CD4-positive, CD25-positive, alpha-beta regulatory T cell (primary cell): Measurements from ENCODE around the gene UBE2E2. TPM values are rescaled to one million over a fixed set of nuclear protein-coding genes. Genes with fewer than 3 reads are reported as not detected.

Experiments used
- ATAC-seq, 2 donors: fragments of 150-1000 bp; cut with Tn5 transposase; one replicate each; pipeline ENCODE4 v1.10.0; 2021; ENCODE audit warnings: low read depth in 2 of 2, moderate number of reproducible peaks in 2 of 2, moderate library complexity in 1 of 2
- DNase-seq, 3 donors: peaks; one replicate each; pipeline versions ENCODE4 v3.0.0 to v3.0.0-alpha.2; 2012 to 2022; ENCODE audit warnings: mixed read lengths in 1 of 3
- H3K27ac ChIP-seq: one replicate; pipeline ENCODE4 v1.7.0; 2013; ENCODE audit warnings: mild to moderate bottlenecking, low read length; ENCODE audit not compliant: insufficient read depth, poor library complexity, severe bottlenecking
- H3K27me3 ChIP-seq: one replicate; pipeline ENCODE4 v1.7.0; 2013; ENCODE audit warnings: low read length; ENCODE audit not compliant: control insufficient read depth, insufficient read depth
- H3K36me3 ChIP-seq: one replicate; pipeline ENCODE4 v1.7.0; 2013; ENCODE audit warnings: mild to moderate bottlenecking, low read length, moderate library complexity; ENCODE audit not compliant: control insufficient read depth, insufficient read depth
- H3K4me1 ChIP-seq: 2 replicates; pipeline ENCODE4 v1.7.0; 2013; ENCODE audit warnings: mild to moderate bottlenecking, low read length; ENCODE audit not compliant: insufficient read depth, control insufficient read depth, poor library complexity, severe bottlenecking
- H3K4me3 ChIP-seq: one replicate; pipeline ENCODE4 v1.7.0; 2013; ENCODE audit warnings: low read depth, mild to moderate bottlenecking, low read length, moderate library complexity
- H3K9me3 ChIP-seq, 2 experiments: 1 replicate in 1 of 2; 2 replicates in 1 of 2; pipeline ENCODE4 v1.7.0; 2013; ENCODE audit warnings: low read length in 2 of 2, mild to moderate bottlenecking in 1 of 2, moderate library complexity in 1 of 2; ENCODE audit not compliant: control insufficient read depth in 2 of 2
- H3K27ac Mint-ChIP-seq, 3 donors: one replicate each; pipeline ENCODE4 v1.8.0; 2020 to 2022; ENCODE audit warnings: mild to moderate bottlenecking in 3 of 3, mixed read lengths in 3 of 3, moderate library complexity in 2 of 3
- H3K27me3 Mint-ChIP-seq: one replicate; pipeline ENCODE4 v1.8.0; 2022; ENCODE audit warnings: mild to moderate bottlenecking, mixed read lengths
- H3K36me3 Mint-ChIP-seq: one replicate; pipeline ENCODE4 v1.8.0; 2020; ENCODE audit warnings: mixed read lengths
- H3K4me1 Mint-ChIP-seq, 4 donors: one replicate each; pipeline ENCODE4 v1.8.0; 2020 to 2022; ENCODE audit warnings: mixed read lengths in 4 of 4, mild to moderate bottlenecking in 1 of 4
- H3K4me3 Mint-ChIP-seq, 4 donors: one replicate each; pipeline ENCODE4 v1.8.0; 2020 to 2022; ENCODE audit warnings: mild to moderate bottlenecking in 4 of 4, mixed read lengths in 4 of 4, moderate library complexity in 3 of 4
- H3K9me3 Mint-ChIP-seq, 7 donors: one replicate each; pipeline ENCODE4 v1.8.0; 2020 to 2022; ENCODE audit warnings: mixed read lengths in 7 of 7, mild to moderate bottlenecking in 3 of 7, moderate library complexity in 2 of 7
- polyA plus RNA-seq, 4 donors: library from polyadenylated mRNA; unstranded; fragments of 300-500 nt; fragmentation: Illumina TruSeq; gene quantifications; one replicate each; pipeline ENCODE4 v1.2.3, GENCODE V29; 2021
- total RNA-seq: library from RNA; stranded (reverse); gene quantifications from one replicate; pipeline ENCODE4 v1.2.3, GENCODE V29; 2022

UBE2E2 gene
- total and polyA plus RNA-seq, 5 donors from 2014 or later, result 0.81 to 9.6 (median 1.8) TPM

GRCh38 chr3:23595851-23596250 lies 392.7 kb downstream of the UBE2E2 start:
- DNase-seq, result no peak
- no peak for ATAC-seq
- Histone ChIP-seq H3K27me3 (no peaks in the 10 kb centered on the region), H3K27ac (no peak overlapping the region), H3K4me1 (no peaks in the 10 kb centered on the region), H3K9me3 (no peaks in the 10 kb centered on the region), H3K36me3 (no peaks in the 10 kb centered on the region), H3K4me3 (no peak overlapping the region)
- Mint-ChIP-seq H3K36me3 (no peaks in the 10 kb centered on the region), H3K9me3 (peaks cover 0 to 3% (median 0%) of the 10 kb centered on the region in 7 donors), H3K4me3 (no peak overlapping the region), H3K4me1 (no peaks in the 10 kb centered on the region), H3K27me3 (no peaks in the 10 kb centered on the region), H3K27ac (no peak overlapping the region)

- ATAC-seq (no peak), DNase-seq (no peak)
- H3K4me3 Mint-ChIP-seq, result no peak overlapping the region
- no peaks in the 10 kb centered on the region for H3K36me3 ChIP-seq
- peaks cover 0 to 3% (median 0%) of the 10 kb centered on the region in 7 donors for H3K9me3 Mint-ChIP-seq
- no peaks in the 10 kb centered on the region for H3K27me3 ChIP-seq
- H3K9me3 ChIP-seq, result no peaks in the 10 kb centered on the region
- H3K27ac Mint-ChIP-seq, result no peak overlapping the region
- H3K27ac ChIP-seq, result no peak overlapping the region
- H3K4me3 ChIP-seq, result no peak overlapping the region
- H3K4me1 Mint-ChIP-seq, result no peaks in the 10 kb centered on the region
- no peaks in the 10 kb centered on the region for H3K27me3 Mint-ChIP-seq
- H3K36me3 Mint-ChIP-seq, result no peaks in the 10 kb centered on the region
- H3K4me1 ChIP-seq, result no peaks in the 10 kb centered on the region
Measured at GRCh38 chr3:23600167-23600871, 397.2 kb downstream of the UBE2E2 start.

GRCh38 chr3:23601091-23601822 lies 398.1 kb downstream of the UBE2E2 start:
- Mint-ChIP-seq H3K9me3 (peaks cover 0 to 3% (median 0%) of the 10 kb centered on the region in 7 donors), H3K4me1 (no peaks in the 10 kb centered on the region), H3K27ac (no peak overlapping the region), H3K27me3 (no peaks in the 10 kb centered on the region), H3K36me3 (no peaks in the 10 kb centered on the region), H3K4me3 (no peak overlapping the region)
- ATAC-seq (no peak), DNase-seq (no peak)
- Histone ChIP-seq H3K27ac (no peak overlapping the region), H3K4me3 (no peak overlapping the region), H3K27me3 (no peaks in the 10 kb centered on the region), H3K4me1 (no peaks in the 10 kb centered on the region), H3K9me3 (no peaks in the 10 kb centered on the region), H3K36me3 (no peaks in the 10 kb centered on the region)

- Mint-ChIP-seq H3K9me3 (peaks cover 0 to 1% (median 0%) of the 10 kb centered on the region in 7 donors), H3K36me3 (no peaks in the 10 kb centered on the region), H3K4me1 (no peaks in the 10 kb centered on the region), H3K27me3 (no peaks in the 10 kb centered on the region), H3K4me3 (no peak overlapping the region), H3K27ac (no peak overlapping the region)
- DNase-seq (no peak), ATAC-seq (no peak)
- Histone ChIP-seq H3K4me3 (no peak overlapping the region), H3K36me3 (no peaks in the 10 kb centered on the region), H3K27me3 (no peaks in the 10 kb centered on the region), H3K9me3 (no peaks in the 10 kb centered on the region), H3K27ac (no peak overlapping the region), H3K4me1 (no peaks in the 10 kb centered on the region)
Measured at GRCh38 chr3:23602971-23603370, 399.8 kb downstream of the UBE2E2 start.

GRCh38 chr3:23607184-23607847 lies 404.2 kb downstream of the UBE2E2 start:
- no peaks in the 10 kb centered on the region for H3K27me3 ChIP-seq
- H3K36me3 Mint-ChIP-seq, result no peaks in the 10 kb centered on the region
- no peaks in the 10 kb centered on the region for H3K4me1 ChIP-seq
- H3K4me3 Mint-ChIP-seq, result no peak overlapping the region
- H3K9me3 ChIP-seq, result no peaks in the 10 kb centered on the region
- no peaks in the 10 kb centered on the region for H3K4me1 Mint-ChIP-seq
- no peak overlapping the region for H3K27ac ChIP-seq
- H3K27me3 Mint-ChIP-seq, result peaks cover 6% of the 10 kb centered on the region
- ATAC-seq (no peak), DNase-seq (no peak)
- no peaks in the 10 kb centered on the region for H3K36me3 ChIP-seq
- H3K4me3 ChIP-seq, result no peak overlapping the region
- no peak overlapping the region for H3K27ac Mint-ChIP-seq
- peaks cover 0 to 1% (median 0%) of the 10 kb centered on the region in 7 donors for H3K9me3 Mint-ChIP-seq

DNA sequence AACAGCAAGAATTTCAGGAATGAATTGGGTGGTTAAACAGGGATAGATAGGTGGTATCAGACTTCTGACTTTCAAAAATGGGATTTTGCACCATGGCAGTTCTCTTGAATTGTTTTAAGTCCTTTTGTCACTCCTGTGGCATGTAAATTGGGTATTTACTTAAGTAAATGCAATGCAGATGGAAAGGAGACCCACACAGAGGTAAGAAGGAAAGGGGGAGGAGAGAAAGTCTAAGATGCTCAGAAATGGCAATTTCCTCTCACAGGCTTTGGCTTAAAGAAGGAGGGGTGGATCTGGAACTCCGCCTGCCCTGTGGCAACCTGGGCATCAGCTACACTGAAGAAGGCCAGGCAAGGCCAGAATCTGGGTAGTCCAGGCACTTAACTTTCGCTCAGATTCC lies 405.5 kb downstream of the UBE2E2 start:
- no peaks in the 10 kb centered on the region for H3K9me3 ChIP-seq
- H3K27ac Mint-ChIP-seq, result no peak overlapping the region
- H3K27me3 Mint-ChIP-seq, result peaks cover 7% of the 10 kb centered on the region
- H3K4me1 Mint-ChIP-seq, result no peaks in the 10 kb centered on the region
- ATAC-seq (no peak), DNase-seq (no peak)
- no peak overlapping the region for H3K4me3 ChIP-seq
- H3K4me1 ChIP-seq, result no peaks in the 10 kb centered on the region
- H3K36me3 ChIP-seq, result no peaks in the 10 kb centered on the region
- H3K27me3 ChIP-seq, result no peaks in the 10 kb centered on the region
- peaks cover 0 to 1% (median 0%) of the 10 kb centered on the region in 7 donors for H3K9me3 Mint-ChIP-seq
- H3K4me3 Mint-ChIP-seq, result no peak overlapping the region
- H3K36me3 Mint-ChIP-seq, result no peaks in the 10 kb centered on the region
- H3K27ac ChIP-seq, result no peak overlapping the region

DNA sequence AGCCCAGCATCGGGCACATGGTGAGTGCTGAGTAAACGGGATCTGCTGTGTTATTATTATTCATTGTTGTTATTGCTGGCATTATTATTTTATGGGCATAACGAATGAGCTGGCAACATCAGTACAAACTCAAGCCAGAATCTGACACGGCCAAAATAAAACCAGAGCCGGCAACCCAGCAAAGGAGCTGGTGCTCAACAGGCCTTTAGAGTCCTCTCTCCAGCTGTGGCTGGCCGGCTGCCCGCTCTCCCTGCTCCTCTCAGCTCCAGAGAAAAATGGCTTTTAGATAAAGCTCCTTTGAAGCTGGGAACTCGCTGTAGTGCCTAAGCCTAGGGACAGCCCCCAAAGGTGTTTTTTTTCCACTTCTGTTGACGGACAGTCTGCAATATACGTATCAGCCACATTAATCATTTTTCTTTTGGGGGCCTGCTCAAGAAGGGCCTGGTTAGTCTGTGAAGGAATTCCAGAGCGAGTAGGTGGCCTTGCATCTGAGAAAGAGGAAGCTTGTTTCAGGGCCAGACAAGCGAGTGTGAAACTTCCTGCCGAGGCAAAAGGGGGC lies 408.7 kb downstream of the UBE2E2 start:
- H3K27me3 ChIP-seq, result no peaks in the 10 kb centered on the region
- no peak overlapping the region for H3K27ac ChIP-seq
- H3K4me3 ChIP-seq, result no peak overlapping the region
- no peaks in the 10 kb centered on the region for H3K36me3 Mint-ChIP-seq
- H3K4me1 Mint-ChIP-seq, result peaks cover 0 to 3% (median 0%) of the 10 kb centered on the region in 4 donors
- no peak for DNase-seq
- no peaks in the 10 kb centered on the region for H3K9me3 ChIP-seq
- H3K27ac Mint-ChIP-seq, result no peak overlapping the region
- ATAC-seq, result no peak
- H3K36me3 ChIP-seq, result no peaks in the 10 kb centered on the region
- H3K9me3 Mint-ChIP-seq, result no peaks in the 10 kb centered on the region
- no peak overlapping the region for H3K4me3 Mint-ChIP-seq
- no peaks in the 10 kb centered on the region for H3K4me1 ChIP-seq
- H3K27me3 Mint-ChIP-seq, result peaks cover 7% of the 10 kb centered on the region
